Measurements from ENCODE around the gene IVD. TPM values are rescaled to one million over a fixed set of nuclear protein-coding genes. Genes with fewer than 3 reads are reported as not detected.
A peak's percentile ranks its signal among the peaks of the same experiment; 100 is the strongest.

IVD gene
- total and polyA plus RNA-seq, 8 donors, result 23.8 to 41.3 (median 30.1) TPM

- peak; percentile 88 to 91 (median 88) for TF ChIP-seq CTCF (IDR thresholded peaks at IDR 0.05)
- no peak for FAIRE-seq
Measured at GRCh38 chr15:40421246-40422157, 15.9 kb downstream of the IVD start.

GRCh38 chr15:40424483-40425115, 19.0 kb downstream of the IVD start:
- no peaks in the 10 kb centered on the region for H3K36me3 ChIP-seq
- intact Hi-C loops (cut with DNase I), result loop anchor here in 2 of 3 donors (5.0 to 10.0 kb wide), 4 partner anchors 77 to 147 kb away; partner anchors contain the start of genes ANKRD63 (in 1 of the 2) and CCDC9B (in 1 of the 2)
- no peak for TF ChIP-seq CTCF (IDR thresholded peaks at IDR 0.05)
- no peaks in the 10 kb centered on the region for H3K9me3 ChIP-seq
- no peak overlapping the region for H3K4me3 ChIP-seq
- FAIRE-seq (no peak), ATAC-seq (no peak), DNase-seq (no peak)
- no peaks in the 10 kb centered on the region for H3K27me3 ChIP-seq
- WGBS, 2 donors, result 86 to 87% methylated on average over 6 of the region's 6 CpGs
- peaks cover 22 to 26% (median 22%) of the 10 kb centered on the region in 3 donors for H3K4me1 ChIP-seq
- no peak overlapping the region for H3K27ac ChIP-seq

More at GRCh38 chr15:40421246-40422157, 15.9 kb downstream of the IVD start:
- WGBS, 2 donors, result 6 to 8% methylated on average over 27 to 31 of the region's 31 CpGs
- DNase-seq, result peak; percentile 68 to 94 (median 82)
- intact Hi-C loops (cut with DNase I), result loop anchor here in 2 of 3 donors (5.0 to 10.0 kb wide), 3 partner anchors 74 to 137 kb away; partner anchors contain the start of genes ANKRD63 (in 1 of the 2) and CCDC9B (in 1 of the 2)
- Histone ChIP-seq H3K4me1 (peaks cover 21 to 22% (median 22%) of the 10 kb centered on the region in 3 donors), H3K27ac (peak overlapping the region in 3 of 4 donors; percentile 59 to 84 (median 81)), H3K27me3 (no peaks in the 10 kb centered on the region), H3K36me3 (peaks cover 0 to 3% (median 0%) of the 10 kb centered on the region in 3 donors), H3K9me3 (no peaks in the 10 kb centered on the region), H3K4me3 (peak overlapping the region in 1 of 4 donors; percentile 3)
- peak; percentile 83 to 93 (median 86) for ATAC-seq

- peaks cover 12 to 17% (median 12%) of the 10 kb centered on the region in 3 donors for H3K4me1 ChIP-seq
- H3K9me3 ChIP-seq, result no peaks in the 10 kb centered on the region
- 92 to 97% methylated on average over 5 of the region's 5 CpGs for WGBS, 2 donors
- no peak overlapping the region for H3K4me3 ChIP-seq
- DNase-seq, result no peak
- ATAC-seq, result no peak
- no peak for FAIRE-seq
- no peaks in the 10 kb centered on the region for H3K36me3 ChIP-seq
- no peak for TF ChIP-seq CTCF (IDR thresholded peaks at IDR 0.05)
- no peak overlapping the region for H3K27ac ChIP-seq
- H3K27me3 ChIP-seq, result no peaks in the 10 kb centered on the region
- intact Hi-C loops (cut with DNase I), result loop anchor here in 2 of 3 donors (5.0 to 10.0 kb wide), 3 partner anchors 81 to 148 kb away; partner anchors contain the start of genes ANKRD63 (in 1 of the 2) and CCDC9B (in 1 of the 2)
Measured at GRCh38 chr15:40425681-40426080, 20.1 kb downstream of the IVD start.

- ATAC-seq (peak in 2 of 4 donors; percentile 29 to 39), DNase-seq (no peak), FAIRE-seq (no peak)
- no peak overlapping the region for H3K27ac ChIP-seq
- H3K36me3 ChIP-seq, result no peaks in the 10 kb centered on the region
- TF ChIP-seq CTCF (IDR thresholded peaks at IDR 0.05), result no peak
- H3K4me1 ChIP-seq, result peaks cover 0 to 5% (median 0%) of the 10 kb centered on the region in 3 donors
- intact Hi-C loops (cut with DNase I), result loop anchor here in 2 of 3 donors (5.0 to 10.0 kb wide), 3 partner anchors 82 to 150 kb away; partner anchors contain the start of genes ANKRD63 (in 1 of the 2) and CCDC9B (in 1 of the 2)
- no peaks in the 10 kb centered on the region for H3K9me3 ChIP-seq
- no peaks in the 10 kb centered on the region for H3K27me3 ChIP-seq
- no peak overlapping the region for H3K4me3 ChIP-seq
- WGBS, 2 donors, result 37 to 50% methylated on average over 9 of the region's 9 CpGs
Measured at GRCh38 chr15:40427188-40427587, 21.6 kb downstream of the IVD start.

Data from pancreas (tissue), 10 donors.